Fibroblast of pulmonary artery (primary cell): Measurements from ENCODE around the gene SYTL3.

Source experiments
- DNase-seq: peaks from one replicate; pipeline ENCODE4 v3.0.0-alpha.2; 2010; ENCODE audit warnings: low read depth
- H3K4me3 ChIP-seq: replicated peaks from 2 replicates; pipeline ENCODE4 v1.5.1; 2011; ENCODE audit warnings: low read depth, mild to moderate bottlenecking, control low read depth, low read length, moderate library complexity
- CTCF ChIP-seq: IDR thresholded peaks from 2 replicates; pipeline ENCODE4 v1.5.1; 2011; ENCODE audit warnings: mild to moderate bottlenecking, control low read depth, low read length, inconsistent platforms; ENCODE audit errors: missing control alignments

SYTL3 gene

GRCh38 chr6:158803733-158804143, 153.9 kb downstream of the SYTL3 start:
- TF ChIP-seq CTCF: no peak
- no peak for DNase-seq
- H3K4me3 ChIP-seq: no peak overlapping the region

GRCh38 chr6:158804207-158804606, 154.4 kb downstream of the SYTL3 start:
- no peak for TF ChIP-seq CTCF
- no peak overlapping the region for H3K4me3 ChIP-seq
- DNase-seq: no peak

GRCh38 chr6:158805698-158806377, 156.0 kb downstream of the SYTL3 start:
- H3K4me3 ChIP-seq: no peak overlapping the region
- TF ChIP-seq CTCF: no peak
- DNase-seq: no peak

GRCh38 chr6:158807515-158808441, 157.9 kb downstream of the SYTL3 start:
- no peak for TF ChIP-seq CTCF
- no peak for DNase-seq
- H3K4me3 ChIP-seq: no peak overlapping the region

- no peak overlapping the region for H3K4me3 ChIP-seq
- TF ChIP-seq CTCF: no peak
- DNase-seq: no peak
Measured at GRCh38 chr6:158808442-158808833, 158.6 kb downstream of the SYTL3 start.

- no peak for DNase-seq
- H3K4me3 ChIP-seq: no peak overlapping the region
- TF ChIP-seq CTCF: no peak
Measured at GRCh38 chr6:158808941-158809678, 159.3 kb downstream of the SYTL3 start.
